Activated CD4-positive, alpha-beta T cell treated with anti-CD3 and anti-CD28 coated beads, Interleukin-2, amount 10 ng/mL, durations not matched to agents 24 days and 14 days (primary cell): ENCODE data around the gene AK6. TPM values are rescaled to one million over a fixed set of nuclear protein-coding genes. Genes with fewer than 3 reads are reported as not detected.
"Not testable (repeated sequence)": the region's sequence is repeated elsewhere in the genome, so short reads cannot be mapped to it uniquely, and the experiment has no call there.

Experiments
- DNase-seq: peaks from one replicate; pipeline ENCODE4 v3.0.0; 2022
- H3K27ac Mint-ChIP-seq: one replicate; pipeline ENCODE4 v1.8.0; 2022; ENCODE audit warnings: mild to moderate bottlenecking, mixed read lengths
- H3K27me3 Mint-ChIP-seq: one replicate; pipeline ENCODE4 v1.8.0; 2022; ENCODE audit warnings: mixed read lengths
- H3K36me3 Mint-ChIP-seq: one replicate; pipeline ENCODE4 v1.8.0; 2022; ENCODE audit warnings: low read depth, mild to moderate bottlenecking, mixed read lengths
- H3K4me1 Mint-ChIP-seq: one replicate; pipeline ENCODE4 v1.8.0; 2021; ENCODE audit warnings: mixed read lengths
- H3K4me3 Mint-ChIP-seq: one replicate; pipeline ENCODE4 v1.8.0; 2022; ENCODE audit warnings: mild to moderate bottlenecking, moderate library complexity, mixed read lengths
- H3K9me3 Mint-ChIP-seq: one replicate; pipeline ENCODE4 v1.8.0; 2021; ENCODE audit warnings: mixed read lengths
- intact Hi-C: fragments of 100-400 bp; cut with micrococcal nuclease; formaldehyde crosslinking; loops from one replicate; pipeline ENCODE4 v1.15.1; 2023
- total RNA-seq: library from RNA; stranded (reverse); gene quantifications from 2 replicates; pipeline ENCODE4 v1.2.3, GENCODE V29; 2022

Gene AK6
- 66.7 and 67.0 TPM in 2 replicates for total RNA-seq

DNA sequence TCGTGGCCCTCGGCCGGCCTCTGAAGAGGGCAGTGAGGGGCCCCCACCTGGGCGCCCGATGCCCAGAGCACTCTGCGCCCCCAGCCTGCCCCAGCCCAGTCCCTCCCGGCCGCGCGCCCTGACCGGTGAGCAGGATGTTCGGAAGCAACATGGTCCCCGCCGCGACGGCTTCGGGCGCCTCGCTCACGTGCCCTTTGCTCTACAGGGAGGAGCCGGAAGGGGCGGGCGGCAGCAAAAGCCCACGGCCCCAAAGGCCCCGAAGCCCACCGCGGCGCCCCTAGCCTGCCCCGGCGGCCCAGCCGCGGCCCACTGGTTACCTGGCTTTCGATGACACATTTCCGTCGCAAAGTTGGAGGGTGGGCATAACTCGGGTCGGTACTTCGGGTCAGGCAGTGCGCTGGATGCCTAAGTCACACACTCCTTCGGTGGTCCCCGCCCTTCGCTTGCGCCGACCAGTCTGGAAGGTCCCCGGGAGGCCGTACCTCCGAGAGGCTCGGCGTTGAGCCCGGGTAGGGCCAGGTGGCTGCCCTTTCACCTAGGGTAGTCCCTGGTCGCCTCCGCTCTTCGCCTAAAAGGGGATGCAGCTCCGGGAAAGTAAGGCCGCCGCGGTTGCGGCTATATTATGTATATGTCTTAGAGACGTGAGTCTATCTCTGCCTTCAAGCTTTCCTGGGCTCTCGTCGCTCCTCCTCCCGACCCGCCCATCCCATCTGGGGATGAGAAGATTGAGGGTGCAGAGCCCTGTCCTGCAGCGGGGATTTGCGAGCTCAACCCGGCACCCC lies at the start of gene AK6, which contains the start of the genes RAD17 and TAF9:
TSS of gene AK6 (minus strand) at position 181 of the 782 bp plus-strand sequence. CDS start at position 151, 30 bp downstream.
TSS of gene RAD17 (plus strand) at position 479 of the 782 bp plus-strand sequence. CDS start 2,391 bp downstream, outside the sequence.
TSS of gene TAF9 (minus strand) at position 181 of the 782 bp plus-strand sequence. CDS start 3,783 bp downstream, outside the sequence.
- Mint-ChIP-seq H3K36me3 (peaks cover 28% of the 10 kb centered on the region), H3K27me3 (no peaks in the 10 kb centered on the region), H3K27ac (peak within 1 kb of the TSS; percentile 97), H3K9me3 (no peaks in the 10 kb centered on the region), H3K4me3 (peak within 1 kb of the TSS; percentile 95), H3K4me1 (peaks cover 29% of the 10 kb centered on the region)
- intact Hi-C loops, result loop anchor here (1.0 kb wide), 6 partner anchors 37 to 276 kb away; partner anchors contain the start of genes CCDC125, CCNB1, CDK7 and CENPH
- peak; percentile 97 for DNase-seq

DNA sequence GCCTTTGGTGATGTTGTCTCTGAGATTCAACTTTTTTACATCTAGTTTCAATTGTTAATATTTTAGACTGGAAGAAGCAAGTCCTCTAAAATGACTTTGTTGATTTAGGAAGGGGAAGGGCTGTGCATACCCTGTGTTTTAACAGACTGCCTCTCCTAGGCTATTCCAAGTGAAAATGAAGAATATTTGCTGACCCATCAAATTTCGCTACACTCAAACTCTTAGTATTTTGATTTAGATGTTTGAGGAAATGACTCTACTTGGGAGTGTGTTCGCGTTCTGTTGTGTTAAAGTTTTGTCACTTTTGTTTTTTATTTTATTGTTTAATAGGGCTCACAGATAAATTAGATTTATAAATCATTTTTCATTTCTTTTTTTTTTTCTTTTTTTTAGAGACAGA lies 49.2 kb upstream of the AK6 start:
- Mint-ChIP-seq H3K4me1 (no peaks in the 10 kb centered on the region), H3K27me3 (peaks cover 2% of the 10 kb centered on the region), H3K9me3 (no peaks in the 10 kb centered on the region), H3K27ac (no peak overlapping the region), H3K36me3 (peaks cover 10% of the 10 kb centered on the region), H3K4me3 (no peak overlapping the region)
- DNase-seq, result no peak
- intact Hi-C loops, result loop anchor here (10.0 kb wide), 1 partner anchor 76 kb away; the partner anchor contains the start of gene OCLN

DNA sequence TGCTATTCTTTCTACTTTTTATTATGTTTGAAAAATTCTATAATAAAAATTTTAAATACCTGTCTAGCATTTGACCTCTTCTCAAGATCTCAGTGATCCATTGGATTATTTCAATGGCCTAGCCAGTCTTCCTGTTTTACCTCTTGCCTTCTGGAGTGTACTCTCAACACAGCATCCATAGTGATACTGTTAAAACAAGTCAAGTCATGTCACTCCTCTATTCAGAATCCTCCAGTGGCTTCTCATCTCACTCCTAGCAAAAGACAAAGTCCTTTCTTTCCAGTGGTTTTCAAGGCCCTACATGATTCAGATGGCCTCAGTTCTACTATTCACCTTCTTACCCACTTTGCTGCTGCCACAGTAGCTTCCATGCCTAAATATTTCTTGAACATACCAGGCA lies 47.4 kb upstream of the AK6 start:
- peaks cover 2% of the 10 kb centered on the region for H3K27me3 Mint-ChIP-seq
- H3K9me3 Mint-ChIP-seq, result no peaks in the 10 kb centered on the region
- peaks cover 11% of the 10 kb centered on the region for H3K36me3 Mint-ChIP-seq
- DNase-seq, result no peak
- no peak overlapping the region for H3K27ac Mint-ChIP-seq
- intact Hi-C loops, result loop anchor here (10.0 kb wide), 1 partner anchor 78 kb away; the partner anchor contains the start of gene OCLN
- H3K4me3 Mint-ChIP-seq, result no peak overlapping the region
- no peaks in the 10 kb centered on the region for H3K4me1 Mint-ChIP-seq

DNA sequence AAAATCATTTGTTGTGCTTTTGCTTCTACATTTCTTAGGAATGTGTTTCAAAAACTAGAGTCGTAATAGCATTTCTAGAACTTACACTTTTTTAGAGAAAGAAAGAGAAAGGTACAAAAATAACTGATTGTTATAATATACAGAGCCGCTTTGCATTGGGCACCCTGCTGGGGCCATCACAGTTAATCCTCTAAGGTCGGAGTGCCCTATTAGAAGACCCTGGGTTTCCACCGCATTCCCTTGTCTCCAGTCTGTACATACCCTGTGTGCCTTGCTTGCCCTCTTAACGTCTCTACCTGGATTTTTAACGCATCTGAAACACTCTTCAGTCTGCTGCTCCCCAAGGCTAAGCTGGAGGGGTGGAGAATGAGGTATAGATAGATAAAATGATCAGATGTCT lies 46.9 kb upstream of the AK6 start:
- Mint-ChIP-seq H3K4me1 (no peaks in the 10 kb centered on the region), H3K27ac (no peak overlapping the region), H3K4me3 (no peak overlapping the region), H3K9me3 (no peaks in the 10 kb centered on the region), H3K36me3 (peaks cover 15% of the 10 kb centered on the region), H3K27me3 (peaks cover 2% of the 10 kb centered on the region)
- intact Hi-C loops, result loop anchor here (10.0 kb wide), 1 partner anchor 79 kb away; the partner anchor contains the start of gene OCLN
- DNase-seq, result no peak

DNA sequence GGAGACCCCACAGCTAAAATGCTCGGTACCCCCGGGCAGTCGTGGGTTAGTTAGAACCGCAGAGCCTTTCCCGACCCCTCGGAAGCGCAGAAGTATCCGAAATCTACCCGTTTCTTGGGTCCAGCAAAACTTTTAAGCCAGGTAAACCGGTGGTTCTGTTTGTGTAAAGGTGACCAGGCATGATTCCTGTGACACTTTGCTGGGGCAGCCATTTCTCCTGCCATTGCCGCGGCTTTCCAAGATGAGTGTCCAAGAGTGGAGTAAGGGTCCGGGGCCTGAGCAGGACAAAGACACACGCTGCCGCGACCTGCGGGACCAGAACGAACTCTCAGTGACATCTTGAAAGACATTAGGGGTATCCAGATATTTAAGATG lies 46.3 kb upstream of the AK6 start:
- intact Hi-C loops, result loop anchor here (10.0 kb wide), 1 partner anchor 79 kb away; the partner anchor contains the start of gene OCLN

DNA sequence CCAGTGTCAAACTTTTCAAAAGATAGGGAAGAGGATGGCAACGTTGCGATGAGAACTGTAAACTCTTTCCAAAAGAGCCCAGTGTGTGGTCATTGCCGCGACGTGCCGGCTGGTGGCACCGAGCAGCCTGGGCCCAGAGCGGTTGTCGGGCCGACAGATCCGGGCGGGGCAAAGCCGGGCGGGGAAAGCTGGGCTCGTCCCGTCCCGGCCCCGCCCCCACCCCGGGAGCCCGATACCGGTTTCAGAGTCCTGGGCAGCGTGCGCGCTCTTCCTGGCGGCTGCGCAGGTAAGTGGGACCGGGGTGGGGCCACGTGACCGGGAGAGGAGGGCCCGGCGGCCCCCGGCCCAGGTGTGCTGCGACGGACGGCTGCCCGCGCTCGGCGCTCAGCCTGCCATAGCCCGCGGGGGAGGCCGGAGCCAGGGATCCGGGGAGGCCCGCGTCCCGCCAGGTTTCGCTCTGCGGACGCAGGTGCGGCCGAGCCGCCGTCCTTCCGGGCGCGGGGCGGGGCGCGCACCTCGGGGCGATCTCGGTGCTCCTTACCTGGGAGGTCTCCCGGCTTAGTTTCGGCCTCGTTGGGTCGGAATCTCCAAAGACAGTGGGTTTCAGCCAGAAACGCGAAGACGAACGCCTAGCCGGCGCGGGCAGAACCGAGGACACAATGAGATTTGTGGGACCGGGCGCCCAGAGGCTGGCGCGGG lies 45.7 kb upstream of the AK6 start, which contains the start of gene MARVELD2:
TSS of gene MARVELD2 (plus strand) at position 232 of the 699 bp plus-strand sequence. CDS start 4,270 bp downstream, outside the sequence.
- Mint-ChIP-seq H3K4me3 (peak within 1 kb of the TSS; percentile 48), H3K27ac (no peak within 1 kb of the TSS), H3K27me3 (peaks cover 2% of the 10 kb centered on the region), H3K36me3 (peaks cover 20% of the 10 kb centered on the region), H3K4me1 (no peaks in the 10 kb centered on the region), H3K9me3 (no peaks in the 10 kb centered on the region)
- intact Hi-C loops, result loop anchor here (10.0 kb wide), 1 partner anchor 80 kb away; the partner anchor contains the start of gene OCLN
- peak; percentile 72 for DNase-seq

More for the DNA sequence above, 46.3 kb upstream of the AK6 start:
- Mint-ChIP-seq H3K27ac (no peak overlapping the region), H3K9me3 (no peaks in the 10 kb centered on the region), H3K4me3 (peak overlapping the region; percentile 48), H3K4me1 (no peaks in the 10 kb centered on the region), H3K36me3 (peaks cover 16% of the 10 kb centered on the region), H3K27me3 (peaks cover 2% of the 10 kb centered on the region)
- no peak for DNase-seq

DNA sequence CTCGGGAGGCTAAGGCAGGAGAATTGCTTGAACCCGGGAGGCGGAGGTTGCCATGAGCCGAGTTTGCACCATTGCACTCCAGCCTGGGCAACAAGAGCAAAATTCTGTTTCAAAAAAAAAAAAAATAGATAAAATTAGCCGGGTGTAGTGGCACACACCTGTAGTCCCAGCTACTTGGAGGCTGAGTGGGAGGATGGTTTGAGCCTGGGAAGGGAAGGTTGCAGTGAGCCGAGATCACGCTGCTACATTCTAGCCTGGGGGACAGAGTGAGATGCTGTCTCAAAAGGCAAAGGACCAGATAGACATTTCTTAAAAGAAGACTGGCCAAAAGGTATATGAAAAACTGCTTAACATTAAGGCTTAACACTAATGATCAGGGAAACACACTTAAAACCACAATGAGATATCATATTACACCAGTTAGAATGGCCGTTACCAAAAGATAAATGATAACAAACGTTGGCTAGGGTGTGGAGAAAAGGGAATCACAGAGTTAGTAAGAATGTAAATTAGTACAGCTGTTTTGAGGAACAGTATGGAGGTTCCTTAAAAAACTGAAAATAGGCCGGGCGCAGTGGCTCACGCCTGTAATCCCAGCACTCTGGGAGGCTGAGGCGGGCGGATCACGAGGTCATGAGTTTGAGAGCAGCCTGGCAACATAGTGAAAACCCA lies 35.5 kb upstream of the AK6 start:
- Mint-ChIP-seq H3K9me3 (peaks cover 3% of the 10 kb centered on the region), H3K36me3 (peaks cover 35% of the 10 kb centered on the region), H3K27me3 (no peaks in the 10 kb centered on the region), H3K4me3 (no peak overlapping the region), H3K27ac (no peak overlapping the region), H3K4me1 (no peaks in the 10 kb centered on the region)
- no peak for DNase-seq
- intact Hi-C loops, result no loop called here

DNA sequence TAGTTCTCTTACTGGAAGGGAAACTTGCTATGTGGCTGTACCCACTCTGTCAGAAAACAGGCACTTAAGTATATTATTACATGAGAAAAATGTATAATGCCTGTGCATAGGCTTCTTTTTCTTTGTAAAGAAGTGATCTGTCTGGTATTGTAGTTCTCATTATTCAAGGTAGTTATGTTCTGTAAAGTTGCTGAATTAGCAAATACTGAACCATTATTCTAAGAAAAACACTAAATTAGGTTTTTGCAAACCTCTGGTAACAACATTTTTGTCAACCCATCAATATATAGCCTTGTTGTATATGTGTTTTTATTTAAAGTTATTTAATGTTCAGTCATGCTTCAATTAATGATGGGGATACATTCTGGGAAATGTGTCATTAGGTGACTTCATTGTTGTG lies 9.1 kb upstream of the AK6 start:
- Mint-ChIP-seq H3K4me1 (no peaks in the 10 kb centered on the region), H3K27ac (no peak overlapping the region), H3K9me3 (no peaks in the 10 kb centered on the region), H3K4me3 (no peak overlapping the region), H3K36me3 (peaks cover 12% of the 10 kb centered on the region), H3K27me3 (no peaks in the 10 kb centered on the region)
- intact Hi-C loops, result no loop called here
- DNase-seq, result no peak

DNA sequence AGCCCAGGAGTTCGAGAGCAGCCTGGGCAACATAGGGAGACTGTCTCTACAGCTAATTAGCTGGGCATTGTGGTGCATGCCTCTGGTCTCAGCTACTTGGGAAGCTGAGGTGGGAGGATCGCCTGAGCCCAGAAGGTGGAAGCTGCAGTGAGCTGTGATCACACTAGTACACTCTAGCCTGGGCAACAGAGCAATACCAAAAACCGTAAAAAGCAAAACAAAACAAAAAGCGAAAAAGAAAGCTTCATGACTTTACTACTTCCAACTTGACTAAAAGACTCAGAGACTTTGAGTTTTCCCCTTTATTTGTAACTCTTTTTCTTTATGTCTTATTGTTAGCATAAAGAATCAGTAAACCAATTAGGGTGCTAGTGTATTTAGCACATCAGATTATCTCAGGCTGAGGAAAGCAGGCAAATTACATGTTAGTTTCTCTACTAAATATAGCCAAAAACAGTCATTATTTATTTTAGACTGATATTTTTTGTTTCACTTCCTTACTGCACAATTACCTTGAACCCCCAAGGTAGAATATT lies 5.7 kb upstream of the AK6 start:
- no peak overlapping the region for H3K27ac Mint-ChIP-seq
- H3K9me3 Mint-ChIP-seq, result no peaks in the 10 kb centered on the region
- intact Hi-C loops, result no loop called here
- H3K27me3 Mint-ChIP-seq, result no peaks in the 10 kb centered on the region
- H3K4me1 Mint-ChIP-seq, result peaks cover 9% of the 10 kb centered on the region
- H3K4me3 Mint-ChIP-seq, result no peak overlapping the region
- DNase-seq, result peak; percentile 51
- H3K36me3 Mint-ChIP-seq, result peaks cover 9% of the 10 kb centered on the region

DNA sequence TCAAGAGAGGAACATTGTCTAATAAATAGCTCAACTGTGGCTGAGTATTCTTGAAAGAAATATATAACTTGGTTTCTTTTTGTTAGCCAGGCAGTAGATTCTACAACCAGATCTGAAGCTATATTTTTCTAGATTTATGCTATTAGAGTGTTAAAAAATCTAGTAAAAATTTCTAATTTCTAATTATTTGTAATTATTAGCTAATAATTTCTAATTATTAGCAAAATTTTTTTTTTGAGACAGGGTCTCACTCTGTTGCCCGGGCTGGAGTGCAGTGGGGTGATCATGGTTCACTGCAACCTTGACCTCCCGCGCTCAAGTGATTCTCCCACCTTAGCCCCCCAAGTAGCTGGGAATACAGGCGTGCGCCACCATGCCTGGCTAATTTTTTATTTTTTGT lies 3.1 kb upstream of the AK6 start:
- no peak overlapping the region for H3K4me3 Mint-ChIP-seq
- intact Hi-C loops, result no loop called here
- peaks cover 20% of the 10 kb centered on the region for H3K4me1 Mint-ChIP-seq

DNA sequence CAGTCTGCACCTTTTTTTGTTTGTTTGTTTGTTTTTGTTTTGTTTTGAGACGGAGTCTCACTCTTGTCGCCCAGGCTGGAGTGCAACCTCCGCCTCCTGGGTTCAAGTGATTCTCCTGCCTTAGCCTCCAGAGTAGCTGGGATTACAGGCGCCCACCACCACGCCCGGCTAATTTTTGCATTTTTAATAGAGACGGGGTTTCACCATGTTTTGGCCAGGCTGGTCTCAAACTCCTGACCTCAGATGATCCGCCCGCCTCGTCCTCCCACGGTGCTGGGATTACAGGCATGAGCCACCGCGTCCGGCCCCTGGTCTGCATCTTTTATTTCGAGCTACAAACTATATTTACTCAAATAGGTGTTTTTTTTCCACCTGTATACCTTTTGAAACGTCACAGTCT lies 1.0 kb upstream of the AK6 start:
- DNase-seq, result peak; percentile 66
- H3K27ac Mint-ChIP-seq, result peak overlapping the region; percentile 97
- intact Hi-C loops, result not testable (repeated sequence)

More for the DNA sequence above, 3.1 kb upstream of the AK6 start:
- Mint-ChIP-seq H3K9me3 (no peaks in the 10 kb centered on the region), H3K36me3 (peaks cover 17% of the 10 kb centered on the region), H3K27ac (no peak overlapping the region), H3K27me3 (no peaks in the 10 kb centered on the region)
- DNase-seq, result peak; percentile 45

DNA sequence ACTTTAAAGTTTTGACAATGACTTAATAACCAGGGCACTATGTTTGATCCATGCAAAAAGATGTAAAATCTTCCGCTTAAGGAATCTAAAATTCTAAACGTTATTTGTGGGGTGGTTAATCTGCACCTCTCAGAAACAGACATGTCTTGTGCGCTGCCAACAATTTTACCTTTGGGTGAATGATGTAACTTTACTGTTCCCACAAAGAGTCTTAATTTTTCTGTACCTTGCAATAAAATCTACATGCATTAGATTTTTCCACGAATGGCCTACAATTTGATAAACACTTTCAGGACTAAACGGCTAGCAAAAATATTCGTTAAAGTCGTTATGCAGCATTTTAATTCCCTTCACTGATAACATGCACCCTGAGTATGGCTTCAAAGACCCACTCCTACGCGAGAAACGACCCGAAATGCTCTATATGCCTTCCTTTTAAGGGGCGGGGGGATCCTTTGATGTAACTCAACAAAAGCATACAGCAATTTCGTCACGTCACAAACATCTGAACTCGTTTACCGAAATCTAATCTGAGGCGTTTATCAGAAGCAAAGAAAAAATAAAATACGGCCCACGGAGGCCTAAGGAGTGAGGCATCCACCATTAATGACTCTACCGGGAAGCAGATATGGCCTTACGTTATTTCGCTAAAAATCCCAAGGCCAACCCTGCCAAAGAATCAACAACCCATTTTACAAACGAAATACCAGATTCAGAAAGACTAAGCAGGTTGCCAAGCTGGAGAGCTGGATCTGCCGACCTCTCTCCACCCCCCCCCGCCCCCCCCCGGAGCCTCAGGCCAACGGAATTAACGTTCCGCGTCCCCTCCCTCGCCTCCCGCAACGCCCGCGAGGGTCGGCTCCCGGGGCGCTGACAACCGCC lies 621 bp downstream of the AK6 start:
- peak; percentile 71 for DNase-seq

More for the DNA sequence above, 1.0 kb upstream of the AK6 start:
- Mint-ChIP-seq H3K4me3 (peak overlapping the region; percentile 95), H3K4me1 (peaks cover 27% of the 10 kb centered on the region), H3K36me3 (peaks cover 20% of the 10 kb centered on the region)
- not testable (repeated sequence) for H3K27me3 Mint-ChIP-seq, H3K9me3 Mint-ChIP-seq

More for the DNA sequence above, 621 bp downstream of the AK6 start:
- H3K4me1 Mint-ChIP-seq, result peaks cover 29% of the 10 kb centered on the region
- peak overlapping the region; percentile 97 for H3K27ac Mint-ChIP-seq
- peaks cover 31% of the 10 kb centered on the region for H3K36me3 Mint-ChIP-seq
- peak overlapping the region; percentile 95 for H3K4me3 Mint-ChIP-seq
- no peaks in the 10 kb centered on the region for H3K9me3 Mint-ChIP-seq
- intact Hi-C loops, result loop anchor here (1.0 kb wide), 6 partner anchors 36 to 275 kb away; partner anchors contain the start of genes CCDC125, CCNB1, CDK7 and CENPH
- H3K27me3 Mint-ChIP-seq, result no peaks in the 10 kb centered on the region
